ENCODE data around the gene CRX.

GRCh38 chr19:47790398-47790814 lies 31.3 kb upstream of the CRX start:
- TF ChIP-seq RCOR1 (IDR thresholded peaks at IDR 0.05; ENCODE audit: low read depth, low read length) (no peak), HDAC2 (IDR thresholded peaks at IDR 0.05) (no peak), ELK1 (IDR thresholded peaks at IDR 0.05; ENCODE audit: low read depth, low read length) (no peak), POLR2A (IDR thresholded peaks at IDR 0.05; ENCODE audit: low read length) (no peak), SMC3 (IDR thresholded peaks at IDR 0.05) (peak; percentile 57), ESRRA (IDR thresholded peaks at IDR 0.05; ENCODE audit: borderline replicate concordance, low read length) (no peak), CBX2 (IDR thresholded peaks at IDR 0.05; ENCODE audit: borderline replicate concordance, low read depth) (no peak), EP300 (IDR thresholded peaks at IDR 0.05) (no peak), CTCF (IDR thresholded peaks at IDR 0.05) (peak; percentile 86), CHD4 (IDR thresholded peaks at IDR 0.05; ENCODE audit: borderline replicate concordance) (no peak), CBX8 (IDR thresholded peaks at IDR 0.05) (no peak), EHF (CRISPR knock-in tag; IDR thresholded peaks at IDR 0.05) (no peak)

Measured in A549 (cell line).